Stimulated activated CD8-positive, alpha-beta memory T cell treated with anti-CD3 and anti-CD28 coated beads, Interleukin-7, amount 100 ng/mL, for 48 hours (primary cell): ENCODE results near the gene ELFN1.

Experiments used
- DNase-seq, 2 donors: peaks; one replicate each; pipeline ENCODE4 v3.0.0-alpha.2; 2020; ENCODE audit warnings: low read depth in 1 of 2; ENCODE audit errors: extremely low read depth in 1 of 2

Gene ELFN1

DNA sequence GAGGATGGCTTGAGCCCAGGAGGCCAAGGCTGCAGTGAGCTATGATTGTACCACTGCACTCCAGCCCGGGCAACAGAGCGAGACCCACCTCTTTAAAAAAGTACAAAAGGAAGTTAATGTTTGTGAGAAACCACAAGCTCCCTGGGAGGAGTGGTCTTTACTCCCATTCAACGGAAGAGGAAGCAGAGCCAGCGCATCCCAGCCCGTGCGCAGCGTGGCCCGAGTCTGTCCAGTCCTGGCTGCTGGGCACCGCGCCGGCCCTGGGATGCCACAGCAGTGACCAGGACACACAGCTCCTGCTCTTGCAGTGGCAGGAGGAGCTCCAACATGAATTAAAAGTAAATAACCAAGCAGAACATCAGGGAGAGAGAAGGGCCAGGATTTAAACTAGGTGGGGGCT lies 68.4 kb downstream of the ELFN1 start:
- DNase-seq, result no peak

DNA sequence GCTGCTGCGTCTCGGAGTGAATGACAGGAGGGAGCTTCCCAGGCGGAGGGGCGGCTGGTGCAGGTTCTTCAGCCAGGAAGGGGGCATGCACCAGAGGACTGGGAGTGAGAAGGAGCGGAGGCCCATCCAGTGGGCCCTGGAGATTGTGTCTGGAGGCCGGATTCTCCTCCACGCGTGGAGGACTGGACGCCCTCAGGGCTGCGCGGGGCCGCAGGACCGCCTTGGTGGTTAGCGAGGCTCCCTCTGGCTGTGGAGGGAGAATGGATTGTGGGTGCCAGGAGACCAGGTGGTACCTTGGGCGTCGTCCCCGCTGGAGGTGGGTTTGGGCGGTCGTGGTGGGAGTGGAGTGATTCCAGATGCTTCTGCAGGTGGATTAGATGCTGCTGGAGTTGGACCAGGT lies 68.9 kb downstream of the ELFN1 start:
- DNase-seq, result no peak

DNA sequence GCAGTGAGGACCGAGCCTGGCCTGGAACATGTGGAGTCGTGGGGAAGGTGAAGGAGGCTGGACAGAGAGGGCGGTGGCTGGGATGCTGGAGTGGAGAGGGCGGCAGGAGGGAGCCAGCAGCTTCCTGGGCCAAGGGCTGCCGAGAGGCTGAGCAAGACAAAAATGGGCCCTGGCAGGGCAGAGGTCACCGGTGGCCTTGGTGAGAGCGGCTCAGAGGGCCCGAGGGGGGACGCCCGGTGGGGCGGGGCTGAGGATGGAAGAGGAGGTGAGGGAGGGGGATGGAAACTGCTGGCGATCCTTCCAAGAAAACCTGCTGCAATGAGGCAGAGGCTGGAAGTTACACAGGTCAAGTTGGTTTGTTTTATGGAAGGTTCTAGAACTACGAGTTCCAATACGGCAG lies 69.5 kb downstream of the ELFN1 start:
- no peak for DNase-seq

DNA sequence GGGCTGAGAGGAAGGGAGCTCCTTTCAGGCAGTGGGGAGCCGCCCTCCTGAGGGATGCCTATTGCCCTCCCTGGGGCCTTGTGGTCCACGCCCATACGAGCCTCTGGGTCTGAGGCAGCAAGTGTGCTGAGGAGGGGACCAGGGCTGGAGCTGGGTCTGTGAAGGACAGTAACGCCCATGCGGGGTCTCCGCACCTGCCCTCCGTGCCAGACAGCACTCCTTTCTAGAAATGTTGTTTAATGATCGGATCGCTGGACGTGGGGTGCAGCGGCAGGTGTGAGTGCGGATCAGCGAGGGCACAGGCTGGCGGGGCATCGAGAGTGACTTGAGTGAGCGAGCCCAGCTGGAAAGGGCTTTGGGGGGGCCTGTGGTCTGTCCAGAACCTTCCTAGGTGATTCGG lies 70.1 kb downstream of the ELFN1 start:
- DNase-seq, result no peak

DNA sequence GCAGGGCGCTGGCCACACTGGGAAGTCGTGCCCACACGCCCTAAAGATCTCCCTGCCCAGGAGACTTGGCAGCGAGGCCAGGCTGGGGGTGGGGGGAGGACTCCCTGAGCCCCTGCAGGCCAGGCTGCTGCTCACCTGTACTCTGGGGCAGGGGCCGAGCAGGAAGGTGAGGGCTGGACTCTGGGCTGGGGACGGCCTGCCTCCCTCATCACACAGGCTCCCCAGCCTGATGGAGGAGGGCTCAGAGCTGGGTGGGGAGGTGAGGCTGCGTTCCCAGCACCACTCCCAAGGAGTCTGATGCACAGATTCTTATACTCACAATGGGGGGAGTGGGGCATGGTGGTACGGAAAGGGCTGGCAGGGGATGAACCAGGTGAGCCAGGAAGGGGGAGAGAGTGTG lies 71.2 kb downstream of the ELFN1 start:
- no peak for DNase-seq

DNA sequence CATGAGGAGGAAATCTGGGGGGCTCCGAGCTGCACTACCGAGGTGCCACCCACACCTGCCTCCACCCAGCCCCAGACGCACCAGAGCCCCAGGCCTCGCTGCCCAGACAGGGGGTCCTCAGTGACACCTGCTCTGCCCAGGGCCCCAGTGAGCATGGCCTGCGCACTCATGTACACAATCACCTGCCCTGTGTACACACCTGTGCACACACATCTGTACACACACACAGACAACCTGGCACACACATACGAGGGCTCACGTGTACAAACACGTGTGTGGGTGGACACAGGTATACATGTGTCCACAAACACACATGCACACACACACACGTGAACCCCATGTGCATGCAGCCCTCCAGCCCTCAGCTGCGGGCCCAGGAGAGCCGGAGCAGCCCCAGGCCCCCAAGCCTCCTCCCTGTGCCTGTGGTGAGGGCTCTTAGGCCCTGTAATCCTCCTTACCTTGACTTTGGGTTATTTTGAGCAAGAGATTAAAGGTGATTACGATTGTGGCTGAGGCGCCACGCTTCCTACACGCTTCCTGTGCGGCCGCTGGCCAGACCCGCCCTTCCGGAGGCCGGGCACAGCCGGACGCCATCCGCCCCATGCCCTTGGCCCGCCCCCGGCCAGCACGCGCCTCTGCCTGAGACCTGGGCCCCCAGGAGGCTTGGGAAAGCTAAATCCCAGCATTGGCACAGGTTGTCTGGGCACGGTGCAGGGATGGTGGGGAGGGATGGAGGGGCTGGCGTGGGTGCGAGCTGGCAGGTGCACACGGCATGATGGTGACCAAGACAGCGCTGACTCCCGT lies 71.9 kb downstream of the ELFN1 start:
- DNase-seq, result no peak

DNA sequence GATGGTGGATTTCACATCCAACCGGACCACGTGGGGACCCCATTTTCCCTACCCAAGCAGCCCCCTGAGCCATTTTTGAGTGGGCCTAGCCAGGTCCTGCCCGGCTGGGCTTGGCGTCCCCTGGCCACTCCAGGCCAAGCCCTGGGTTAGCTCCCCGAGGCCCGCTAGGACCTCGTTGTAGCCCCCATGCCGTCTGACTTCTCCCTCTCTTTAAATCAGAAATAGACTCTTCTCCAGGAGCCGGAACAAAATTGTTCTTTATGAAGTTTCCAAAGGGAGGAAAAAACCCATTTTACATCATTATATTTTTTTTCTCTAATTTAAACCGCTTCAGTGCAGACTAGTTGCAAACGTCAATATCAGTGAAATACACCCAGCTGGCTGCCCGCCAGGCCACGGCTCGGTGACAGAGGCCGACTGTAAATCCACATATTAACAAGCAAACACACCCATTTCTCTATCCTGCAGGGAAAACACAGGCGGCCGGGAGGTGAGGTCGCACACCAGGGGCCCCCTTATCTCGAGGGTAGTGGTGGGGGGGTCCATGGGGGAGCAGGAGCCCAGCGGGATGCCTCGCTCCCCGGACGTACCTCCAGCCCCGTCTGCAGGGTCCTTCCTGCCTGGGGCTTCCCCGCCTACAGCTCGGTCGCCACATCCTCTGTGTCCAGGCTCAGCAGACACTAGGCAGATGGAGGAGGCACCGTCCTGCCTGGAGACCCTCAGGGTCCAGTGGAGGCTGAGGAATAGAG lies 72.7 kb downstream of the ELFN1 start:
- no peak for DNase-seq

DNA sequence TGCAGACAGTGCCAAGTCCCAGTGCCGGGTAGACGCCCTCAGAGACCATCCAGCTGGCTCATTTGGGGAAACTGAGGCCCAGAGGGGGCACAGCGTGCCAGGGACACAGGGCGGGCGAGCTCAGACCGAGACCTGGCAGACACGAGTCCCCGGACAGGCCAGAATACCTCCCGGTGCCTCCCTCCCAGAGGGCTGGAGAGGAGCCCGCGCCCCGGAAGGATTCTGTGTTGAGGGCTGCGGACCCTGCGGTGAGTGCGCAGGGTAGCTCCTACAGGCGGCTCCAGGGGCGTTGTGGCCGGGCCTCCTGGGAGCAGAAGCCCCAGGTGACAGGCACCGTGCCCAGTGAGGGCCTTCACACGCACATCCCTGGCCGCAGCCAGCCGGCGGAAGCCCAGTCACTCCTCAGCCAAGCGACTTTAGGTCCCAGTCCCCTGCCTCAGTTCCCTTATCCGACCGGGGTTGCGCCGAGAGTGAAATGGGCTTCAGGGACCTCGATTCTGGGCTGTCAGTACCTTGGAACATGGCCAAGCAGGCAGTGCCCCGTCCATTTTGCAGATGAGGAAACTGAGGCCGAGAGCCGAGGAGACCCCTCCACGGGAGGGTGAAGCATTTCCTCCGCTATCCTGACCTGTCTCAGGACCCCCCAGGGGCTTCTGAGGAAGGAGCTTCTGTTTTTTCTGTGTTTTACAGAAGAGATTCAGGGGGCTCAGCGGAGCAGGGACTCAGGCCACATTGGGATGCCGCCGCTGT lies 73.6 kb downstream of the ELFN1 start:
- DNase-seq, result no peak

DNA sequence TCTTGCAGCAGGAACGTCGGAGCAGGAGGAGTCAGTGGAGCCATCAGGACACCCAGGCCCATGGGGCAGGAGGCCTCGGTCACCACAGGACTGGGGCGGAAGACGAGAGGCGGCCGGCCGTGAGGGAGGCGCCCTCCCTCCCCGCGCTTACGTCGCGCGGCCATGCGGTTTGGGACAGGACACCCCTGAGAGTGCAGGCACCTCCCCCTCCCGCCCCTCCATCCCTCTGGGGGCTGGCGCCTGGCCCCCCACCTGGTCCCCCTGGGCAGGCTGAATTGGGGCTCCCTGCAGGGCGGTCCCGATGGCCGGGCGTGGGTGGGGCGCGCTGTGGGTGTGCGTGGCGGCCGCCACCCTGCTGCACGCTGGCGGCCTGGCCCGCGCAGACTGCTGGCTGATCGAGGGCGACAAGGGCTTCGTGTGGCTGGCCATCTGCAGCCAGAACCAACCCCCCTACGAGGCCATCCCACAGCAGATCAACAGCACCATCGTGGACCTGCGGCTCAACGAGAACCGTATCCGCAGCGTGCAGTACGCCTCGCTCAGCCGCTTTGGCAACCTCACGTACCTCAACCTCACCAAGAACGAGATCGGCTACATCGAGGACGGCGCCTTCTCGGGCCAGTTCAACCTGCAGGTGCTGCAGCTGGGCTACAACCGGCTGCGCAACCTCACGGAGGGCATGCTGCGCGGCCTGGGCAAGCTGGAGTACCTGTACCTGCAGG lies 74.4 kb downstream of the ELFN1 start:
- DNase-seq, result no peak

DNA sequence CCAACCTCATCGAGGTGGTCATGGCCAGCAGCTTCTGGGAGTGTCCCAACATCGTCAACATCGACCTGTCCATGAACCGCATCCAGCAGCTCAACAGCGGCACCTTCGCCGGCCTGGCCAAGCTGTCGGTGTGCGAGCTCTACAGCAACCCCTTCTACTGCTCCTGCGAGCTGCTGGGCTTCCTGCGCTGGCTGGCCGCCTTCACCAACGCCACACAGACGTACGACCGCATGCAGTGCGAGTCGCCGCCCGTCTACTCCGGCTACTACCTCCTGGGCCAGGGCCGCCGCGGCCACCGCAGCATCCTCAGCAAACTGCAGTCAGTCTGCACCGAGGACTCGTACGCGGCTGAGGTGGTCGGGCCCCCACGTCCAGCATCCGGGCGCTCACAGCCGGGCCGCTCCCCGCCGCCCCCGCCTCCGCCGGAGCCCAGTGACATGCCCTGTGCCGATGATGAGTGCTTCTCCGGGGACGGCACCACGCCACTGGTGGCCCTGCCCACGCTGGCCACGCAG lies 75.0 kb downstream of the ELFN1 start:
- no peak for DNase-seq

DNA sequence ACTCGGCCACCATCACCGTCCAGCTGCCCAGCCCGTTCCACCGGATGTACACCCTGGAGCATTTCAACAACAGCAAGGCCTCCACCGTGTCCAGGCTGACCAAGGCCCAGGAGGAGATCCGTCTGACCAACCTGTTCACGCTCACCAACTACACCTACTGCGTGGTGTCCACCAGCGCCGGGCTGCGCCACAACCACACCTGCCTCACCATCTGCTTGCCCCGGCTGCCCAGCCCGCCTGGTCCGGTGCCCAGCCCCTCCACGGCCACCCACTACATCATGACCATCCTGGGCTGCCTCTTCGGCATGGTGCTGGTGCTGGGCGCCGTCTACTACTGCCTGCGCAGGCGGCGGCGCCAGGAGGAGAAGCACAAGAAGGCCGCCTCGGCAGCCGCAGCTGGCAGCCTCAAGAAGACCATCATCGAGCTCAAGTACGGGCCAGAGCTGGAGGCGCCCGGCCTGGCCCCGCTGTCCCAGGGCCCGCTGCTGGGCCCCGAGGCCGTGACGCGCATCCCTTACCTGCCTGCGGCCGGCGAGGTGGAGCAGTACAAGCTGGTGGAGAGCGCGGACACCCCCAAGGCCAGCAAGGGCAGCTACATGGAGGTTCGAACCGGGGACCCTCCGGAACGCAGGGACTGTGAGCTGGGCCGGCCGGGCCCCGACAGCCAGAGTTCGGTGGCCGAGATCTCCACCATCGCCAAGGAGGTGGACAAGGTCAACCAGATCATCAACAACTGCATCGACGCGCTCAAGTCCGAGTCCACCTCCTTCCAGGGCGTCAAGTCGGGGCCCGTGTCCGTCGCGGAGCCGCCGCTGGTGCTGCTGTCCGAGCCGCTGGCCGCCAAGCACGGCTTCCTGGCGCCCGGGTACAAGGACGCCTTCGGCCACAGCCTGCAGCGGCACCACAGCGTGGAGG lies 75.8 kb downstream of the ELFN1 start:
- no peak for DNase-seq

DNA sequence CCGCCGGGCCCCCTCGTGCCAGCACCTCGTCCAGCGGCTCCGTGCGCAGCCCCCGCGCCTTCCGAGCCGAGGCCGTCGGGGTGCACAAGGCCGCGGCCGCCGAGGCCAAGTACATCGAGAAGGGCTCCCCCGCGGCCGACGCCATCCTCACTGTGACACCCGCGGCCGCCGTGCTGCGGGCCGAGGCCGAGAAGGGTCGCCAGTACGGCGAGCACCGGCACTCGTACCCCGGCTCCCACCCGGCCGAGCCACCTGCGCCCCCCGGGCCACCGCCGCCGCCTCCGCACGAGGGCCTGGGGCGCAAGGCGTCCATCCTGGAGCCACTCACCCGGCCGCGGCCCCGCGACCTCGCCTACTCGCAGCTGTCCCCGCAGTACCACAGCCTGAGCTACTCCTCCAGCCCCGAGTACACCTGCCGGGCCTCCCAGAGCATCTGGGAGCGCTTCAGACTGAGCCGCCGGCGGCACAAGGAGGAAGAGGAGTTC lies 76.5 kb downstream of the ELFN1 start:
- no peak for DNase-seq

DNA sequence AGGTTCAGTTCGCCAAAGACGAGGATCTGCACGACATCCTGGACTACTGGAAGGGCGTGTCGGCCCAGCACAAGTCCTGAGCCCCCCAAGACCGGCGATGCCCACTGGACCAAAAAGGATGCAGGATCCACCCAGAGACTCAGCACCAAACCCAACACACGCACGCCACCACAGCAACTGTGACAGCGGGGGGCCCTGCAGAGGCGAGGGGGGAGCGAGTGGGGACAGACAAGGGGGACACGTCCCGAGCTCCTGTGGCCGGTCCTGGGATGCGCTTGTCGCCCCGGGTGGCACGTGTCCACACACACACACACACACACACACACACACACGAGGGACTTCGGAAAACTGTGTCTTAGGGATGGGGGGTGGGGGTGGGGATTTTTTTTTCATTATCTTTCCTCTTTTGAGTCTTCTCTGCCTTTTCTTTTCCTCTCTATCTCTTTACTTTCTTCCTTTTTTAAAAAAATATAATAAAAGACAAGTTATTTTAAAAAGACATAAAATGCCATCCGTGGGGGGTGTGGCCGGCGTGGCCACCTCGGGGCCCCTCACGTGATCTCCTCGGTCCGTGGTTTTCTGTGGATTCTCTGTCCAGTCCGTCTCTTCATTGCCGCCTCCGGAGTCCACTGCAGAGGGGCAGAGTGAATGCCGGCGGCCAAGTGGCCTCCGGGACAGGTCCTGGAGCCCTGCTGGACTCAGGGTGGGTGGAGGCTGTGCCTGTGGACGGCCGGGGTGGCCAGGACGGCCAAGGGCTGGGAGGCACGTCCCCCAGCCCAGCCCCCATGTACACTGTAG lies 77.1 kb downstream of the ELFN1 start:
- DNase-seq, result no peak

DNA sequence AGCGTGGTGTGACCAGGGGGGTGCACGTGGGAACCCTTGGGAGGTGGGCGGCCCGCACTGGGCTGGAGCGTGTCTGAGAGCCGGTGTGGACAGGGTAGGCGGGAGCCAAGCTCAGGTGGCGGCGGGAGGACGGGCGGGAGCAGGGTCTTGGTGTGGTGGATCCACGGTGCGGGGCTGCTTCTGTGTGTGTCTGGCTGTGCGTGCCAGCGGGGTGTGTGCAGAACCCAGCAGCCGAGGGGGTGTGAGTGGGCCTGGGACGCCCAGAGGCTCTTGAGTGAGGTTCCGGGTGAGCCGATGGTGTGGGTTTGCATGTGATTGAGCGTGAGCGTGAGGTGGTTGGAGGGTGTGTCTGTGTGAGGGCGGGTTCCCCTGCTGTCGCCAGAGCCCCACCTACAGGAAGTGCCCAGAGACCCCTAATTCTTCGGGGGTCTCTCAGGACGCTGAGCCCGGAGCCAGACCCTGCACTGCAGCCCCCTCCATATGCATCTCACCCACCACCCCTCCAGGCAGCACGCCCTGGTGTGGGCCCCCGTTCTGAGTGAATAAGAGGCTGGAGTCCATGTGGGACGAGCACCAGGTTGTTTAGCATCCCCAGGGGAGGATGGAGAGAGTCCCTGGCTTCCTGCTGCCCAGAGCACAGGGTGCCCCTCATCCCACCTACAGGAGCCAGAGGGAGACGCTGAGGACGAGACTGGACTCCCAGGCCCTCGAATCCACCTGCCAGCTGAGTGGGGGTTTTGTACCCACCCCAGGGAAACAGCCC lies 78.2 kb downstream of the ELFN1 start:
- DNase-seq, result no peak

DNA sequence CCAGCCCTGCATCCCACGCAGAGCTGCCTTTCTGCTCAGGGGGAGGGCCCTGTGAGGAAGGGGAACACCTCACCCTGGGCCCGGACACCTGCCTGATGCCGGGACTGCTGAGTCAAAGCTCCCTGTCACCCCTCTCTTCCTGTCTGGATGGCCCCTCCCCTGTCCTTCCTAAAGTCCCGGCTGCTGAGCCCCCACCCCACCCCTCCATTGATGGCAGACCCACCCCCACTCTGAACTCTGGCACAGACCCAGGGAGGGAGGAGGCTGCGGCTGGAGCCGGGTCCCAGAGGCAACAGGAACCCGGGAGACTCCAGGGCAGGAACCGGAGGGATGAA lies 78.7 kb downstream of the ELFN1 start:
- DNase-seq, result no peak

DNA sequence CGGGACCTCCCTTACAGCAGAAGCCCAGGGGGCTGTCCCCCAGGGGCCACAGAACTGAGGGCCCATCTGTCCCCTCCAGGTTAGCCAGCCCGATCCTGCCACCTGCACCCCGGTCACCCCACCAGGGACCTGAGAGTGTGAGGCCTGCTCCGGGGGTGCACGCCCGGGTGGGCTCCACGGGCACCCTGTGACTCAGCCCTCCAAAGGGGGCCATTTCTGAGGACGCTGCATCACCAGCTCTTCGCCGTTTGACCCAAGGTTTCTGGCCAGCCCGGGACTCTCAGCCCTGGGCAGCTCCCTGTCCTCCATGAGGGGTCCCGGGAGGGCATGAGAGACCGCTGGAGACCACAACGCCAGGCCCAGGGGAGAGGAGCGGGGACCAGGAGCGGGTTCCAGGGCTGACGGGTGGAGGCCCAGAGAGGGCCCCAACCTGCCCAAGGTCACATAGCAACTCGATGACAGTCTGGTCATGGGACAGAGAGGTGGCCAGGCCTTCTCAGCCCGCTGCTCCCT lies 79.3 kb downstream of the ELFN1 start:
- no peak for DNase-seq

DNA sequence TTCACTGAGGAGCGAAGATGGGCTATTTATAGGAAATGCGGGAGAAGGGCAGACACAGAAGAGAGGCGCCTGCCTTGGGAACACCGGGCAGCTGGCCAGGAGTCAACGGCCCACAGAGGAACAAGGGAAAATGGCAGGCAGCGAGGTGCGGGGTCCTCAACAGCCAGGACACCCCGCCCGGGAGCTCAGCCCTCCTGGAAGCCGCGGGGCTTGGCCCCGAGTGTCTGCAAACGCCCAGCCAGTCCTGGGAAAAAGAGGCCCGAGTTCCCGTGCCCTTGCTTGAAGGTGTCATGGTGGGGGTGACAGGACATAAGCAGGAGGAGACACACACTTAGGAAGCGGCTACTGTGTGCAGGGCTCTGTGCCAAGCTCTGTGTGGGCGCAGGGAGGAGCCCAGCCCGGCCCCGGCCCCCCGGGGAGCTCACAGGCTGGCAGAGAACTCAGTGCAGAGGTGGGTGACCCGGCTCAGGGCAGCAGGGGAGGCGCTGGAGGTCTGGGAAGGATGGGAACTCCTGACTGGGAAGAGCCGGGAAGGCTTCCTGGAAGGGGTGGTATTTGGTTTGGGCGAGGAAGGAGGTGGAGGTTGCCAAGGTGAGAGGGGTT lies 79.9 kb downstream of the ELFN1 start:
- no peak for DNase-seq
